ENCODE data around the gene LARP7. TPM values are rescaled to one million over a fixed set of nuclear protein-coding genes. Genes with fewer than 3 reads are reported as not detected.

LARP7 gene
- total RNA-seq, 1 donor from 2014 or later: 57.8 TPM

DNA sequence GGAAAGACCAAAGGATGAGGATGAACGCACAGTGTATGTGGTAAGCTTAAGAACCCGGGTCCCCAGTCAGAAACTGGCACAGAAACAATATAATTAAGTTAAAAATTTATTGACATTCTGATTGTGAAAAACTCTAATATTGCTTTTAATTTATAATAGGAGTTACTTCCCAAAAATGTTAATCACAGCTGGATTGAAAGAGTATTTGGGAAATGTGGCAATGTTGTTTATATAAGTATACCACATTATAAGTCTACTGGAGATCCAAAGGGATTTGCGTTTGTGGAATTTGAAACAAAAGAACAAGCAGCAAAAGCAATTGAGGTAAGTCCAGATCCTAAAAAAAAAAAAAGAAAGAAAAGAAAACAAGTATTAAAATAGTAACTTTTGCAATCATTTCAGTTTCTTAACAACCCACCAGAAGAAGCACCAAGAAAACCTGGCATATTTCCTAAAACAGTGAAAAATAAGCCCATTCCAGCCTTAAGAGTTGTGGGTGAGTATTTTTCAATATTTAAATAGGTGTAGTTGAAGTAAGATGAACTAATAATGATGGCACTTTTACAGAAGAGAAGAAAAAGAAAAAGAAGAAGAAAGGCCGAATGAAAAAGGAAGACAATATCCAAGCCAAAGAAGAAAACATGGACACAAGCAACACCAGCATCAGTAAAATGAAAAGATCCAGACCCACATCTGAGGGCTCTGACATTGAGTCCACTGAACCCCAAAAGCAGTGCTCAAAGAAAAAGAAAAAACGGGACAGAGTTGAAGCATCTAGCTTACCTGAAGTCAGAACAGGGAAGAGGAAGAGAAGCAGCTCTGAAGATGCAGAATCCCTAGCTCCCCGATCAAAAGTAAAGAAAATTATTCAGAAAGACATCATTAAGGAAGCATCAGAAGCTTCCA lies 9.9 kb downstream of the LARP7 start:
- no peak for TF ChIP-seq CTCF (IDR thresholded peaks at IDR 0.05)
- Mint-ChIP-seq H3K36me3 (ENCODE audit: low read depth) (peaks cover 64% of the 10 kb centered on the region), H3K27ac (no peak overlapping the region), H3K4me1 (peaks cover 23% of the 10 kb centered on the region), H3K27me3 (no peaks in the 10 kb centered on the region), H3K4me3 (no peak overlapping the region), H3K9me3 (no peaks in the 10 kb centered on the region)
- ATAC-seq (ENCODE audit: low read depth) (no peak), DNase-seq (no peak)
- intact Hi-C loops (cut with micrococcal nuclease): no loop called here
- ChIA-PET POLR2A (no interaction called here), CTCF (interaction anchor here (0.9 kb wide), 1 partner anchor 13 kb away, joined by 3 read pairs; no protein-coding TSS in a partner anchor)

- POLR2A ChIA-PET: no interaction called here
Observed at GRCh38 chr4:112647785-112648184, 10.8 kb downstream of the LARP7 start.

GRCh38 chr4:112648263-112649054 lies 11.5 kb downstream of the LARP7 start:
- intact Hi-C loops (cut with micrococcal nuclease): no loop called here
- ATAC-seq (ENCODE audit: low read depth): no peak
- peaks cover 67% of the 10 kb centered on the region for H3K36me3 Mint-ChIP-seq (ENCODE audit: low read depth)

More at GRCh38 chr4:112647785-112648184, 10.8 kb downstream of the LARP7 start:
- Mint-ChIP-seq H3K9me3 (no peaks in the 10 kb centered on the region), H3K27me3 (no peaks in the 10 kb centered on the region), H3K4me3 (no peak overlapping the region), H3K36me3 (ENCODE audit: low read depth) (peaks cover 67% of the 10 kb centered on the region), H3K4me1 (peaks cover 15% of the 10 kb centered on the region), H3K27ac (no peak overlapping the region)
- DNase-seq (no peak), ATAC-seq (ENCODE audit: low read depth) (no peak)
- TF ChIP-seq CTCF (IDR thresholded peaks at IDR 0.05): no peak
- CTCF ChIA-PET: interaction anchor here (1.2 kb wide), 1 partner anchor 290 kb away, joined by 3 read pairs; no protein-coding TSS in a partner anchor
- intact Hi-C loops (cut with micrococcal nuclease): no loop called here

GRCh38 chr4:112649055-112649408 lies 12.1 kb downstream of the LARP7 start:
- no peak for DNase-seq
- Mint-ChIP-seq H3K9me3 (no peaks in the 10 kb centered on the region), H3K36me3 (ENCODE audit: low read depth) (peaks cover 72% of the 10 kb centered on the region), H3K4me1 (peaks cover 3% of the 10 kb centered on the region), H3K27me3 (no peaks in the 10 kb centered on the region), H3K27ac (no peak overlapping the region), H3K4me3 (no peak overlapping the region)
- ChIA-PET CTCF (interaction anchor here (1.2 kb wide), 1 partner anchor 289 kb away, joined by 3 read pairs; no protein-coding TSS in a partner anchor), POLR2A (no interaction called here)
- TF ChIP-seq CTCF (IDR thresholded peaks at IDR 0.05): no peak
- ATAC-seq (ENCODE audit: low read depth): no peak
- intact Hi-C loops (cut with micrococcal nuclease): no loop called here

More at GRCh38 chr4:112648263-112649054, 11.5 kb downstream of the LARP7 start:
- no peak for TF ChIP-seq CTCF (IDR thresholded peaks at IDR 0.05)
- H3K4me3 Mint-ChIP-seq: no peak overlapping the region
- H3K27ac Mint-ChIP-seq: no peak overlapping the region
- H3K9me3 Mint-ChIP-seq: no peaks in the 10 kb centered on the region
- no peaks in the 10 kb centered on the region for H3K27me3 Mint-ChIP-seq
- ChIA-PET CTCF (interaction anchor here (1.2 kb wide), 1 partner anchor 290 kb away, joined by 3 read pairs; no protein-coding TSS in a partner anchor), POLR2A (no interaction called here)
- H3K4me1 Mint-ChIP-seq: peaks cover 8% of the 10 kb centered on the region
- no peak for DNase-seq

DNA sequence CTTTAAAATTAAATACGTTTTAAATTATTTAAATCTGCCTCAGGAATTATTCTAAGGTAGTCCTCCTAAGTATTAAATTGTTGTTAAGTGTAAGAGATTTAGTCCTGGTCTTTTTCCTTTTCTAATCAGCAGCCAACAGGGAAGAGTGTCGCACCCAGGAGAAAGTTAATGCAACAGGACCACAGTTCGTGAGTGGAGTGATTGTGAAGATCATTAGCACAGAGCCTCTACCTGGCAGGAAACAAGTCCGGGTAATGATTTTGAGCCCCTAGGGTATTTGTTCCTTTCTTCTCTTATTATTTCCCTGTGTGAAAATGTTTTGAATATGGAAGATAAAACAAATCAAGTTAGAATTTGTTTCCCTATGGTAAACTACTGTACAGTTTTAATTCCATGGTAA lies 13.4 kb downstream of the LARP7 start:
- ATAC-seq (ENCODE audit: low read depth): no peak
- ChIA-PET POLR2A (no interaction called here), CTCF (no interaction called here)
- H3K4me3 Mint-ChIP-seq: no peak overlapping the region
- no peak for DNase-seq
- intact Hi-C loops (cut with micrococcal nuclease): no loop called here
- H3K9me3 Mint-ChIP-seq: no peaks in the 10 kb centered on the region
- no peaks in the 10 kb centered on the region for H3K4me1 Mint-ChIP-seq
- H3K27me3 Mint-ChIP-seq: no peaks in the 10 kb centered on the region
- H3K36me3 Mint-ChIP-seq (ENCODE audit: low read depth): peaks cover 75% of the 10 kb centered on the region
- H3K27ac Mint-ChIP-seq: no peak overlapping the region
- TF ChIP-seq CTCF (IDR thresholded peaks at IDR 0.05): no peak

Measured in activated B cell treated with CpG ODN at 0.5 μM for 24 hours (primary cell).